Right lobe of liver (tissue), 4 donors: ENCODE data around the gene PAX1.

Experiments
- CTCF ChIP-seq, 4 donors: fragments of 200-600 bp in 3 of 4; fragments of 450-650 bp in 1 of 4; IDR thresholded peaks; one replicate each; pipeline versions ENCODE4 v1.5.1 to v1.8.0; 2016 to 2022; ENCODE audit warnings: antibody characterized with exemption in 4 of 4, mild to moderate bottlenecking in 2 of 4
- POLR2A ChIP-seq: fragments of 450-650 bp; IDR thresholded peaks from one replicate; pipeline ENCODE4 v1.6.1; 2017; ENCODE audit warnings: antibody characterized with exemption, mild to moderate bottlenecking
- donor health status: DM: no; HTN: no; CAD: no.
- donor health status: DM: no; HTN: no; CAD: no.
- donor health status: DM: no; HTN: yes; CAD: no.

GRCh38 chr20:21714297-21715192, 9.1 kb downstream of the PAX1 start:
- no peak for TF ChIP-seq CTCF (IDR thresholded peaks at IDR 0.05)
- TF ChIP-seq POLR2A: no peak
